Measurements from ENCODE around the gene TMEM37.
"Not testable (repeated sequence)": the region's sequence is repeated elsewhere in the genome, so short reads cannot be mapped to it uniquely, and the experiment has no call there.

DNA sequence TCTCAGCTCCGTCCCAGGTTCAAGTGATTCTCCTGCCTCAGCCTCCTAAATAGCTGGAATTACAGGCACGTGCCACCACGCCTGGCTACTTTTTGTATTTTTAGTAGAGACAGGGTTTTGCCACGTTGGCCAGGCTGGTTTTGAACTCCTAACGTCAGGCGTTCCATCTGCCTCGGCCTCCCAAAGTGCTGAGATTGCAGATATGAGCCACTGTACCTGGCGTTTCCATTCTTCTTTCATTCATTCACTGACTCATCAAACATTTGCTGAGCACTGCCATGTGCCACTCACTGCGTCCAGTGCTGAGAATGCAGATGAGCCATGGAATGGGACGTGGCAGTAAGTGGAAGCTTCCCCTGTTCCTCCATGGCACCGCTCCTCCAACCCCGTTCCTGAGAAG is 28.0 kb upstream of the TMEM37 start:
- TF ChIP-seq REST (IDR thresholded peaks at IDR 0.05); TAF1 (conservative IDR thresholded peaks at IDR 0.05); YY1 (IDR thresholded peaks at IDR 0.05); ZBTB33 (IDR thresholded peaks at IDR 0.05); GABPA (IDR thresholded peaks at IDR 0.05 in 1 of 2, conservative IDR thresholded peaks at IDR 0.05 in 1 of 2); ATF3 (IDR thresholded peaks at IDR 0.05); RAD21 (IDR thresholded peaks at IDR 0.05): not testable (repeated sequence)
- TF ChIP-seq, protein P1, sequence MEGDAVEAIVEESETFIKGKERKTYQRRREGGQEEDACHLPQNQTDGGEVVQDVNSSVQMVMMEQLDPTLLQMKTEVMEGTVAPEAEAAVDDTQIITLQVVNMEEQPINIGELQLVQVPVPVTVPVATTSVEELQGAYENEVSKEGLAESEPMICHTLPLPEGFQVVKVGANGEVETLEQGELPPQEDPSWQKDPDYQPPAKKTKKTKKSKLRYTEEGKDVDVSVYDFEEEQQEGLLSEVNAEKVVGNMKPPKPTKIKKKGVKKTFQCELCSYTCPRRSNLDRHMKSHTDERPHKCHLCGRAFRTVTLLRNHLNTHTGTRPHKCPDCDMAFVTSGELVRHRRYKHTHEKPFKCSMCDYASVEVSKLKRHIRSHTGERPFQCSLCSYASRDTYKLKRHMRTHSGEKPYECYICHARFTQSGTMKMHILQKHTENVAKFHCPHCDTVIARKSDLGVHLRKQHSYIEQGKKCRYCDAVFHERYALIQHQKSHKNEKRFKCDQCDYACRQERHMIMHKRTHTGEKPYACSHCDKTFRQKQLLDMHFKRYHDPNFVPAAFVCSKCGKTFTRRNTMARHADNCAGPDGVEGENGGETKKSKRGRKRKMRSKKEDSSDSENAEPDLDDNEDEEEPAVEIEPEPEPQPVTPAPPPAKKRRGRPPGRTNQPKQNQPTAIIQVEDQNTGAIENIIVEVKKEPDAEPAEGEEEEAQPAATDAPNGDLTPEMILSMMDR (IDR thresholded peaks at IDR 0.05; ENCODE audit: low read depth, low read length, missing input control), result not testable (repeated sequence)
- TF ChIP-seq, protein P2, sequence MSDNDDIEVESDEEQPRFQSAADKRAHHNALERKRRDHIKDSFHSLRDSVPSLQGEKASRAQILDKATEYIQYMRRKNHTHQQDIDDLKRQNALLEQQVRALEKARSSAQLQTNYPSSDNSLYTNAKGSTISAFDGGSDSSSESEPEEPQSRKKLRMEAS (IDR thresholded peaks at IDR 0.05), result not testable (repeated sequence)

Measured in liver (tissue), 3 donors.